Measurements from ENCODE around the gene SMIM29.

DNA sequence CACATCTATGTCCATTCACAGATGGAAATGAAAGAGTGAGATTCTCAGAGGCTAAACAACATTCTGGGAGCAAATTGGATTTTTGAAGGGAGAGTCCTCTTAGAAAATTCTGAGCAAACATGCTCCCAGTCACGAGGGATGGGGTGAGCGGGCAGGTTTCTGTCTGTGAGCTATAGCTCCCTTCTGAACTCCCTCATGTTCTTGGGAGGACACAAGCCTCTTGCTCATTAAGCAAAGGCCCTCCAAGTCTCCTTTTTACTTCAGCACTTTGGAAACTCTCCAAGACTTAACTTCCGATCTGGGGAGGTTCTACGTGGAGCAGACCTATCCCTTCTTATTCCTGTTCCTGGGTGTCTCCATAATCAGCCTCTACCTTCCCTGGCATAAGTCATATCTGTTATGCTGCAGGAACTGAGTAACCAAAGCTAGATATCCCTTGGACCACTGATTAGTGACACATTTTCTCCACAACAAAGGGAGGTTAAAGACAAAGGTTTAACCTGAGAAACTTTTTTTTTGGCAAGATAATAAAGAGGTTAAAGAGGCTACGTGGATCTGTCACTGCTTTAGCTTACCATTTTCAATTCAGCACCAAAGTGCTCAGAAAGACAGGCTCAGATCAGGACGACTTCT is 33.0 kb upstream of the SMIM29 start:
- TF ChIP-seq CTCF (IDR thresholded peaks at IDR 0.05; ENCODE audit: low read depth, low read length, poor library complexity, severe bottlenecking) (no peak), EZH2phosphoT487 (IDR thresholded peaks at IDR 0.05; ENCODE audit: borderline replicate concordance, low read length) (no peak)

All from DOHH2 (cell line).